HG03571 (cell line): ENCODE measurements around the gene ZEB1.
"Not testable (repeated sequence)": the region's sequence is repeated elsewhere in the genome, so short reads cannot be mapped to it uniquely, and the experiment has no call there.

Experiments used
- ATAC-seq: cut with Tn5 transposase; IDR thresholded peaks from one replicate; pipeline ENCODE4 v1.9.1; 2021; ENCODE audit not compliant: unreplicated experiment

ZEB1 gene

GRCh38 chr10:31484431-31485135 lies 165.6 kb downstream of the ZEB1 start:
- ATAC-seq = no peak

DNA sequence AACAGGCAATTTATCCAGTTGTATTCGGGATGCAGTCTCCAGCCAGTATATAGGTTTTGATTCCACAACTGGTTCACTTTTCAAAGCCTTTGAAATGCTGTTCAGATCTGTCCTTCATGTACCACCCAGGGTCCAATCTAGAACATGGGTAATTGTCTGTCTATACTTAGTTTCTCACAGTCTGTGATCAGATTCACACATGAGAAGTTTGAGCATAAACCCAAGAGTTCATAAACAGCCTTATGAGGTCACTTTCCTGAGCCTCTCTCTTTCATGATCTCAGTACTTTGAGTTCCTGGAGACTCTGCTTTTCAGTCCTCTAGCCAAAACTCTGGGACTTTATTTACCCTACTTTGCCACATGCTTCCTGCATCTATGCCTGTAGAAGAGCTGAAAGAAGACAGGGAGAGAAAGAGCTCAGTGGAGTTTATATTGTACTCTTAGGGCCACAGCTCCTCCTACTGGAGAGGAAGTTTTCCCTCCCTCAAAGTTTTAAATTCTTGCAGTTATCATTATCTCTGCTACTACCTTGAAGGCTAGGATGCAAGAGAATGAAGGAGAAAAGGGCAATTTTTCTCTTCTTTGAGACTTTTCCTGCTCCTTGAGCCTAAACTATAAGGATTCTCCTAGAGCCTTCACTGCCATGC lies 172.0 kb downstream of the ZEB1 start:
- no peak for ATAC-seq

DNA sequence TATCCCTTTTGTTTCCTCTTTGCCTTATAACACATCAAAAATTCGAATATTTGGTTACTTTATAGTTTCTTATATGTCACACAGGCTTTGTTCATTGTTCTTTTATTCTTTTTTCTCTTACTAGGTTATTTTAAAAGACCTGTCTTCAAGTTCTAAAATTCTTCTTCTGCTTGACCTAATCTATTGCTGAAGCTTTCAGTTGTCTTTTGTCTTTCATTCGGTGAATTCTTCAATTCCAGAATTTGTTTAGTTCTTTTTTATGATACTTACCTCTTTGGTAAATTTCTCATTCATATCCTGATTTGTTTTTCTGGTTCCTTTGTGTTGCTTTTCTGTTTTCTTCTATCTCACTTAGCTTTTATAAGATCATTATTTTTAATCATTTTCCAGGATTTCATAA lies 188.4 kb downstream of the ZEB1 start:
- no peak for ATAC-seq

GRCh38 chr10:31508234-31508633 lies 189.2 kb downstream of the ZEB1 start:
- no peak for ATAC-seq

GRCh38 chr10:31508882-31509281 lies 189.9 kb downstream of the ZEB1 start:
- no peak for ATAC-seq

DNA sequence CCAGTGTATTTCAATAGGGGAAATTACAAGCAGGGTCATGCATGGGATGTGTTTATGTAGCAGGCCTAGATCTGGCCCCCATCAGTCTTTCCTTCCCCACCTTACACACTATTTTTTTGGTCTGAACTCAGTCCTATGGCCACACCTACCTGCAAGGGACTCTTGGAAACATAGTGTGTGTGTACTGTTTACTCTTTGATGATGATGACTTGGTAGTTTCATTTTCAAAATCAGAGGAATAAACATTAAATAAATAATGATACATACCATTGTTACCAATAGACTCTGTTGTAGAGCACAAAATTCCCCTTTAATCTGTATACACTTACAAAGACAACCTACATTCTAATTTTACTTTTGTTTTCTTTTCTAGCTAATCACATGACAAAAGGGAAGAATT lies 191.0 kb downstream of the ZEB1 start:
- ATAC-seq = no peak

GRCh38 chr10:31515116-31515515 lies 196.1 kb downstream of the ZEB1 start:
- ATAC-seq = no peak

DNA sequence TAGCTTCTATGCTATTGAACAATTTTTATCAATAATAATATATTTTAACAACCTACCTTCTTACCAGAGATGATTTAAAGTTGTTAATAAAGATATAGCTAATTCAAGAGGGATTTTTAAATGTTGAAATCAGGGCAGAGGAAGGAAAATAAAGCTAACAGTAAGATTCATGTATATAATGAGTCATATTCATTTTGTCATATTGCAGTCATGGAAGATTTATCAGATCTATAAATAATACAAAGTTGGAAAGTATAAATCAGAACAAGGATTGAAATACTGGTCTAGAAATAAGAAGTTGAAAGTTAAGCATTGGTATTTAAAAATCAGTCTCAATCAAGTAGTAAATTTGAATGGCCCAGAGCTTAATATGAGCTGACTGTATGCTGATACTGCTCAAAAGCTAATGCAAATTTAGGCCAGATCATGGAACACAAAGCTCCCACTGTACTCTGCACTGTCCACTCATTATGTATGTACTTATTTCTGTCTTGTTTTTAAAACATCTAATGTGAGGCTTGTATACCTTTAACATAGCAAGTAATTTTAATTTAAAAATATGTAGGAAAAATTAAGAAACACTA lies 196.9 kb downstream of the ZEB1 start:
- ATAC-seq = no peak

DNA sequence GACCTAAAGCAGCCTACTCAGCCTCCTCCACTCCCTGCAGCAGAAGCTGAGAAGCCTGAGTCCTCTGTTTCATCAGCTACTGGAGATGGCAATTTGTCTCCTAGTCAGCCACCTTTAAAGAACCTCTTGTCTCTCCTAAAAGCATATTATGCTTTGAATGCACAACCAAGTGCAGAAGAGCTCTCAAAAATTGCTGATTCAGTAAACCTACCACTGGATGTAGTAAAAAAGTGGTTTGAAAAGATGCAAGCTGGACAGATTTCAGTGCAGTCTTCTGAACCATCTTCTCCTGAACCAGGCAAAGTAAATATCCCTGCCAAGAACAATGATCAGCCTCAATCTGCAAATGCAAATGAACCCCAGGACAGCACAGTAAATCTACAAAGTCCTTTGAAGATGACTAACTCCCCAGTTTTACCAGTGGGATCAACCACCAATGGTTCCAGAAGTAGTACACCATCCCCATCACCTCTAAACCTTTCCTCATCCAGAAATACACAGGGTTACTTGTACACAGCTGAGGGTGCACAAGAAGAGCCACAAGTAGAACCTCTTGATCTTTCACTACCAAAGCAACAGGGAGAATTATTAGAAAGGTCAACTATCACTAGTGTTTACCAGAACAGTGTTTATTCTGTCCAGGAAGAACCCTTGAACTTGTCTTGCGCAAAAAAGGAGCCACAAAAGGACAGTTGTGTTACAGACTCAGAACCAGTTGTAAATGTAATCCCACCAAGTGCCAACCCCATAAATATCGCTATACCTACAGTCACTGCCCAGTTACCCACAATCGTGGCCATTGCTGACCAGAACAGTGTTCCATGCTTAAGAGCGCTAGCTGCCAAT lies 202.2 kb downstream of the ZEB1 start:
- no peak for ATAC-seq

- ATAC-seq = no peak
These were observed 203.8 kb downstream of the ZEB1 start for GRCh38 chr10:31522820-31523219.

DNA sequence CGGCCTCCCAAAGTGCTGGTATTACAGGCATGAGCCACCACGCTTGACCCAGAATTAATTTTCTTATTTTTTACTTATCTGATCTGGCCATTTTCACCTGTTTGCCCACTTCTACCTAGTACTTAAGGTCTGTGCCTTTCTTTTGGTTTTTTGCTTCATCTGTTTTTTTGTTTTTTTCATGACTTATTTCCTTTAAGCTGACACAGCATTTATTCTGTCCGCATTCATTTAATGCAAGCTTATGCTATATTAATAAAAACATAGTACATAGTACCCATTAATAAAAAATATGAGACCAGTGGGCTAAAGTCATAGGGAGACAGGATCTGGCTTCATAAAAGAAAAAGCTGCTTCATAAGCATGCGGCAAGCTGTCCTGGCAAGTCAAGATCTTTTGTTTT lies 205.4 kb downstream of the ZEB1 start:
- ATAC-seq = no peak

- no peak for ATAC-seq
These were observed 207.2 kb downstream of the ZEB1 start for GRCh38 chr10:31526178-31526577.

GRCh38 chr10:31526681-31527080 lies 207.7 kb downstream of the ZEB1 start:
- no peak for ATAC-seq

DNA sequence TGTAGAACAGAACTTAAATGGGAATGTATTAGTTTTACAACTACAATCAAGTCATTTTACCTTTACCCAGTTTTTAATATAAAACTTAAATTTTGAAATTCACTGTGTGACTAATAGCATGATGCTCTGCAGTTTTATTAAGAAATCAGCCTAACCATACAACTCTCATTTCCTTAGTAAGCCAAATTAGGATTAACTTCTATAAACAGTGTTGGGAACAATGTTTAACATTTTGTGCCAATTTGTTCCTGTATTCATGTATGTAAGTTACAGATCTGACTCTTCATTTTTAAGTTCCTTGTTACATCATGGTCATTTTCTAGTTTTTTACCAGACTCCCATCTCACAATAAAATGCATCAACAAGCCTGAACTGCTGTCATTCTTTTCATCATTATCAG lies 209.8 kb downstream of the ZEB1 start:
- ATAC-seq = no peak

DNA sequence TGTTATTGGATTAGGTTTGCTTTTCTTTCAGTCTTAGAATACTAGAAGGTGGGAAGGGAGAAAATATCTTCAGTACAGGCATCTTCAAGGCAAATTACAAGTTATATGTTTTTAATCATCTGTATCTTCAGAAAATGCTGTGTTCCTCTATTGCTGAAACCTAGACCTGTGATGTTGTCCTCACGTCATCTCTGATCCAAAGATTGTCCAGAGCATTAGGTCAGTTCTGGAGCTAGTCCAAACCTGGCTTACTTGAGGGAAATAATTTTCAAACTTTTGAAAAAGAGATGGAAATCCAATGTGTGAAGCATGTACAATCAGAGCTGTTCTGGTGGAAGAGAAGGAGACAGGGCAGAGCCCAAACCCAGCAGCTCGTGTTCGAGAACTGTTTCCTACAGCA lies 217.3 kb downstream of the ZEB1 start:
- no peak for ATAC-seq

DNA sequence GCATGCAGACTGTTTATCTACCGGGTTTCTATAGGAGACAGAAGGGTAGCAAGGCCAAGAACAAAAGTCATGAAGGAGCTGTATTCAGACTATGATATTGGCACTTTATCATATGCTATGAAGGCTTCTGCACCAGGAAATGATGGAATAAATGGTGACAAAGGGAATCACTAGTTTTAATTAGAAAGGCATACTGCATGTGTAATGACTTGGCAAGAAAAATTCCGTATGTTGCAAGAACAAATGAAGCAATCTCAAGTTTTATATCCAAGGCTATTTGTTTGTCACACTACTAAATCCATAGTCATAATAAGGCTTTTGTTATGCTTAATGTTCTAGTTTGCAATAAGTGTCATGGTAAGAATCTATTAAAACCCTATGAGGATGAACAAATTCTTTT lies 230.9 kb downstream of the ZEB1 start:
- no peak for ATAC-seq

- no peak for ATAC-seq
These were observed 235.5 kb downstream of the ZEB1 start for GRCh38 chr10:31554556-31554955.

- ATAC-seq = no peak
These were observed 238.8 kb downstream of the ZEB1 start for GRCh38 chr10:31557854-31558253.

- ATAC-seq = not testable (repeated sequence)
These were observed 249.3 kb downstream of the ZEB1 start for GRCh38 chr10:31568252-31568861.

- no peak for ATAC-seq
These were observed 255.6 kb downstream of the ZEB1 start for GRCh38 chr10:31574577-31574976.

- ATAC-seq = no peak
These were observed 259.3 kb downstream of the ZEB1 start for GRCh38 chr10:31578181-31578852.
